GM20000 (cell line): ENCODE results near the gene REPS2.

Experiments
- DNase-seq: peaks from one replicate; pipeline ENCODE4 v3.0.0; 2012; ENCODE audit warnings: low spot score
- TF ChIP-seq, protein P1 (sequence below): IDR thresholded peaks from 2 replicates; pipeline ENCODE4 v1.5.1; 2012; ENCODE audit warnings: mild to moderate bottlenecking, control low read depth; ENCODE audit errors: extremely low read depth, missing control alignments

REPS2 gene

GRCh38 chrX:16979226-16979625, 32.8 kb downstream of the REPS2 start:
- TF ChIP-seq, protein P1, sequence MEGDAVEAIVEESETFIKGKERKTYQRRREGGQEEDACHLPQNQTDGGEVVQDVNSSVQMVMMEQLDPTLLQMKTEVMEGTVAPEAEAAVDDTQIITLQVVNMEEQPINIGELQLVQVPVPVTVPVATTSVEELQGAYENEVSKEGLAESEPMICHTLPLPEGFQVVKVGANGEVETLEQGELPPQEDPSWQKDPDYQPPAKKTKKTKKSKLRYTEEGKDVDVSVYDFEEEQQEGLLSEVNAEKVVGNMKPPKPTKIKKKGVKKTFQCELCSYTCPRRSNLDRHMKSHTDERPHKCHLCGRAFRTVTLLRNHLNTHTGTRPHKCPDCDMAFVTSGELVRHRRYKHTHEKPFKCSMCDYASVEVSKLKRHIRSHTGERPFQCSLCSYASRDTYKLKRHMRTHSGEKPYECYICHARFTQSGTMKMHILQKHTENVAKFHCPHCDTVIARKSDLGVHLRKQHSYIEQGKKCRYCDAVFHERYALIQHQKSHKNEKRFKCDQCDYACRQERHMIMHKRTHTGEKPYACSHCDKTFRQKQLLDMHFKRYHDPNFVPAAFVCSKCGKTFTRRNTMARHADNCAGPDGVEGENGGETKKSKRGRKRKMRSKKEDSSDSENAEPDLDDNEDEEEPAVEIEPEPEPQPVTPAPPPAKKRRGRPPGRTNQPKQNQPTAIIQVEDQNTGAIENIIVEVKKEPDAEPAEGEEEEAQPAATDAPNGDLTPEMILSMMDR = no peak
- DNase-seq = no peak

- no peak for DNase-seq
- TF ChIP-seq, protein P1 = no peak
Measured at GRCh38 chrX:16981209-16981608, 34.8 kb downstream of the REPS2 start.

DNA sequence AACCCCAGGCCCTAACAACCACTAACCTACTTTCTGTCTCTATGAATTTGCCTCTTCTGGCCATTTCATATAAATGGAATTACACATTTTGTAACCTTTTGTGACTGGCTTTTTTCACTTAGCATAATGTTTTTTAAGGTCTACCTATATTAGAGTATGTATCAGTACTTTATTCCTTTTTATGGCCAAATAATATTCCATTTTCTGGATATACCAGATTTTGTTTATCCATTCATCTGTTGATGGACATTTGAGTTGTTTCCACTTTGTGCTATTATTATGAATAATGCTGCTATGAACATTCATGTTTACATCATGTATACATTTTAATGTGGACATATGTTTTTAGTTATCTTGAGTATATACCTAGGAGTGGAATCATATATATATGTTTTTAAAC, 35.5 kb downstream of the REPS2 start:
- TF ChIP-seq, protein P1 = no peak
- DNase-seq = no peak

DNA sequence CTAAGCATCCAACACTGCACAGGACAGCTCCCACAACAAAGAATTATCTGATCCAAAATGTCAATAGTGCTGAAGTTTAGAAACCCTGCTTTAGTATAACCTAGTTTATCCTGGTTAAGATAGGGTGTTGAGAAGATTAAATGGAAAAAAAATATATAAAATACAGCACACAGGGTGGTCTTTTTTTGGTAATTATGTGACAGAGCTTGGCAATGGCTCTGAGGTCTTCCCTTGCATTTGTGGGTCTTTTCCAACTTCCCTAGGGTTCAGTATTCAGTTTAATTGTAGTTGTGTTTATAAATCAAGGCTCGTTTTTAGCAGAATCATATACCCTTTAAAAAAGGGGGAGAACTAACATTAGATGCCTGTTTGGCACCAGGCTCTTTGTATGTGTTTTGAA, 36.6 kb downstream of the REPS2 start:
- TF ChIP-seq, protein P1 = no peak
- DNase-seq = no peak

DNA sequence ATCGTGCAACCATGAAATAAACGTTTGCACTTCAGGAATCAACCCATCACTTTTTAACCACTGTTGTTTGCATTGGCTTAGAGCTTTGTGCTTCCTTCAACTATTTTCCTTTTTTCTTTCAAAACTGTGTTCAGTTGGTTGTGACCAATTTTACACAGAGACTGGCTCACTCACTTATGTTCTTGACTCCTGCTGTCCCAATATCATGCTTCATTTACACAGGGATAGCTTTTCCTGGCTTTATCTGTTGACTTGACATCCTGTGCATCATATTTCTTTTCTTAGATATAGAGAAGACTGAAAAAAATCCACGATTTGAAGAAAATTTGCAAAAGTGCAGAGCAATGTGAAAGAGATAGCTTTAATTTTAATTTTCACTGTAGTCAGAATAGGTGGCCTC, 38.8 kb downstream of the REPS2 start:
- no peak for DNase-seq
- TF ChIP-seq, protein P1 = no peak

- no peak for DNase-seq
- TF ChIP-seq, protein P1 = no peak
Measured at GRCh38 chrX:16986169-16986568, 39.7 kb downstream of the REPS2 start.

DNA sequence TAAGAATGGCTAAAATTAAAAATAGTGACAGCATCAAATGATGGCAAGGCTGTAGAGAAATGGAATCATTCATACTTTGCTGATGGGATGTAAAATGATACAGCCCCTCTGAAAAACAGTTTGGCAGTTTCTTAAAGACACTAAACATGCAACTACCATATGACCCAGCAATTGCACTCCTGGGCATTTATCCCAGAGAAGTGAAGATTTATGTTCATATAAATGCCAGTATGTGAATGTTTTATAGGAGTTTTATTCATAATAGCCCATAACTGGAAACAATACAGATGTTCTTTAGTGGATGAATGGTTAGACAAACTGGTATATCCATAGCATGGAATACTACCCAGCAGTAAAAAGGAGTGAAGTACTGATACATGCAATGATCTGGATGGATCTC, 43.3 kb downstream of the REPS2 start:
- TF ChIP-seq, protein P1 = no peak

GRCh38 chrX:16990839-16991238, 44.4 kb downstream of the REPS2 start:
- no peak for DNase-seq
- TF ChIP-seq, protein P1 = no peak

More for the DNA sequence above, 43.3 kb downstream of the REPS2 start:
- no peak for DNase-seq
